Prostate gland (tissue), 2 donors: Measurements from ENCODE around the gene PEAK1. TPM values are rescaled to one million over a fixed set of nuclear protein-coding genes. Genes with fewer than 3 reads are reported as not detected.
"Not testable (repeated sequence)": the region's sequence is repeated elsewhere in the genome, so short reads cannot be mapped to it uniquely, and the experiment has no call there.

ENCODE experiments used
- DNase-seq: peaks from one replicate; pipeline ENCODE4 v3.0.0-alpha.2; 2019; ENCODE audit warnings: low spot score
- H3K27ac ChIP-seq, 2 donors: fragments of 200-600 bp; sonication (generic); 2 replicates each; pipeline ENCODE4 v1.5.1; 2017 to 2019
- H3K27me3 ChIP-seq: fragments of 200-600 bp; sonication (generic); replicated peaks from 2 replicates; pipeline ENCODE4 v1.5.1; 2019; ENCODE audit not compliant: insufficient read depth
- H3K36me3 ChIP-seq, 2 donors: fragments of 200-600 bp; sonication (generic); 1 replicate in 1 of 2; 2 replicates in 1 of 2; pipeline versions ENCODE4 v1.5.1 to v1.8.1; 2017 to 2019
- H3K4me1 ChIP-seq: fragments of 200-600 bp; sonication (generic); replicated peaks from 2 replicates; pipeline ENCODE4 v1.5.1; 2019
- H3K4me3 ChIP-seq, 2 donors: fragments of 200-600 bp; sonication (generic); 2 replicates each; pipeline ENCODE4 v1.5.1; 2017 to 2019
- H3K9me3 ChIP-seq: fragments of 200-600 bp; sonication (generic); 2 replicates; pipeline ENCODE4 v1.5.1; 2017
- POLR2A ChIP-seq: fragments of 450-650 bp; IDR thresholded peaks from one replicate; pipeline ENCODE4 v1.6.1; 2016; ENCODE audit warnings: antibody characterized with exemption, mild to moderate bottlenecking
- POLR2AphosphoS5 ChIP-seq: sonication (generic); formaldehyde crosslinking; IDR thresholded peaks from one replicate; pipeline ENCODE4 v1.6.1; 2017; ENCODE audit warnings: antibody characterized with exemption
- whole genome bisulfite sequencing: methylation state at CpG from one replicate; pipeline ENCODE4 v1.1.5; 2018; 5-methylcytosine and 5-hydroxymethylcytosine counted together
- intact Hi-C: fragments of 100-400 bp; cut with DNase I; formaldehyde crosslinking; loops from one replicate; pipeline ENCODE4 v1.14.2; 2022
- total RNA-seq, 2 donors: library from RNA; depleted of rRNA; stranded (reverse); fragments of >200 nt; gene quantifications; one replicate each; pipeline ENCODE4 v1.1.0, GENCODE V29; 2016
- TF ChIP-seq, protein P1 (sequence below), 4 experiments: fragments of 200-600 bp in 2 of 4; fragments of 450-650 bp in 2 of 4; sonication (generic) in 2 of 4; IDR thresholded peaks; 1 replicate in 3 of 4; 2 replicates in 1 of 4; pipeline ENCODE4 v1.5.1; 2016 to 2019; ENCODE audit warnings: antibody characterized with exemption in 4 of 4, mild to moderate bottlenecking in 2 of 4, moderate library complexity in 2 of 4

The PEAK1 gene
- total RNA-seq, 2 donors from 2014 or later: 11.3 to 108 TPM

DNA sequence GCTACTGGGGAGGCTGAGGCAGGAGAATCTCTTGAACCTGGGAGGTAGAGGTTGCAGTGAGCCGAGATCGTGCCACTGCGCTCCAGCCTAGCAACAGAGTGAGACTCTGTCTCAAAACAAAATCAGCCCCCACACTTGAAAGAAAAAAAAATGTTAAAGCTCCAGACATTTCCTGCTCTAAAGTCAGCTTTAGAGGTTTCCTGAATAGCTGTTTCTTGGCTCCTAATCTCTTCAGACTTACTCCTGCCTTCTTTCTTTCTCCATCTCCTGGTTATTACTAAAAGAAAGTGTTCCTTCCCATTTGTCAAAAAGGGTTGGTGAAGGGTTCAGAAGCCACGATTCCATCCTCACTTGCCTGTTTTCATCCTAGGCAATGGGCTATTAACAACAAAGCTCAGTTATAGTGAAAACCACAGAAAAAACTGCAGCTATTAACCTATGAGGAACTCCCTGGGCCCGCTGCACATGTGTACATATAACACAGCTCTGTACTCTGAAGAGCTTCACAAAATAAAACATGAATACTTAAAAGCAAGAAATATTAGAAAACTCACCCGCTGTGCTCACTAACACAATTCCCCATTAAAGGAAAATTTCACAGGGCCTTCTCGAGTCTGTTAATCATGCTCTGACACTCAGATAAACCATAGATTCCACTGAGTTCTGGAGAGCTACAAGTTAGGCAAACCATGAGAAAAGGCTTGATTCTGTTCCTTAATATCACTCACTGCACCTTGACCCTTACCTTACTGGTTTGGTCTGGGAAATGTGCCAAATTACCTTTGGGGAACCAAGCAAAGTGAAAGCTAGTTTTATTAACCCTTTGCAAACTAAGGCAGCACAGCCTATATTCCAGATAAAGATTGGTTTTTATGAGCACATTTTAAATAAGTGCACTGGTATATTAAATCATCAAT lies 259.1 kb downstream of the PEAK1 start:
- 61% methylated on average over 7 of the region's 7 CpGs for WGBS
- H3K4me3 ChIP-seq: no peak overlapping the region
- no peak for DNase-seq
- TF ChIP-seq, protein P1, sequence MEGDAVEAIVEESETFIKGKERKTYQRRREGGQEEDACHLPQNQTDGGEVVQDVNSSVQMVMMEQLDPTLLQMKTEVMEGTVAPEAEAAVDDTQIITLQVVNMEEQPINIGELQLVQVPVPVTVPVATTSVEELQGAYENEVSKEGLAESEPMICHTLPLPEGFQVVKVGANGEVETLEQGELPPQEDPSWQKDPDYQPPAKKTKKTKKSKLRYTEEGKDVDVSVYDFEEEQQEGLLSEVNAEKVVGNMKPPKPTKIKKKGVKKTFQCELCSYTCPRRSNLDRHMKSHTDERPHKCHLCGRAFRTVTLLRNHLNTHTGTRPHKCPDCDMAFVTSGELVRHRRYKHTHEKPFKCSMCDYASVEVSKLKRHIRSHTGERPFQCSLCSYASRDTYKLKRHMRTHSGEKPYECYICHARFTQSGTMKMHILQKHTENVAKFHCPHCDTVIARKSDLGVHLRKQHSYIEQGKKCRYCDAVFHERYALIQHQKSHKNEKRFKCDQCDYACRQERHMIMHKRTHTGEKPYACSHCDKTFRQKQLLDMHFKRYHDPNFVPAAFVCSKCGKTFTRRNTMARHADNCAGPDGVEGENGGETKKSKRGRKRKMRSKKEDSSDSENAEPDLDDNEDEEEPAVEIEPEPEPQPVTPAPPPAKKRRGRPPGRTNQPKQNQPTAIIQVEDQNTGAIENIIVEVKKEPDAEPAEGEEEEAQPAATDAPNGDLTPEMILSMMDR (IDR thresholded peaks at IDR 0.05): no peak
- TF ChIP-seq POLR2A (no peak), POLR2AphosphoS5 (no peak)
- H3K4me1 ChIP-seq: no peaks in the 10 kb centered on the region
- H3K36me3 ChIP-seq: no peaks in the 10 kb centered on the region
- H3K27ac ChIP-seq: no peak overlapping the region
- intact Hi-C loops: no loop called here
- no peaks in the 10 kb centered on the region for H3K27me3 ChIP-seq
- H3K9me3 ChIP-seq: no peaks in the 10 kb centered on the region

DNA sequence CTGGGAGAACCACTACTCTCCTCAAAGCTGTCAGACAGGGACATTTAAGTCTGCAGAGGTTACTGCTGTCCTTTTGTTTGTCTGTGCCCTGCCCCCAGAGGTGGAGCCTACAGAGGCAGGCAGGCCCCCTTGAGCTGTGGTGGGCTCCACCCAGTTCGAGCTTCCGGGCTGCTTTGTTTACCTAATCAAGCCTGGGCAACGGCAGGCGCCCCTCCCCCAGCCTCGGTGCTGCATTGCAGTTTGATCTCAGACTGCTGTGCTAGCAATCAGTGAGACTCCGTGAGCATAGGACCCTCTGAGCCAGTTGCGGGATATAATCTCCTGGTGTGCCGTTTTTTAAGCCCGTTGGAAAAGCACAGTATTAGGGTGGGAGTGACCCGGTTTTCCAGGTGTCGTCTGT lies 263.9 kb downstream of the PEAK1 start:
- intact Hi-C loops, H3K27ac ChIP-seq, H3K4me3 ChIP-seq, H3K27me3 ChIP-seq, H3K36me3 ChIP-seq, H3K4me1 ChIP-seq, H3K9me3 ChIP-seq, DNase-seq: not testable (repeated sequence)
- 72% methylated on average over 11 of the region's 11 CpGs for WGBS

DNA sequence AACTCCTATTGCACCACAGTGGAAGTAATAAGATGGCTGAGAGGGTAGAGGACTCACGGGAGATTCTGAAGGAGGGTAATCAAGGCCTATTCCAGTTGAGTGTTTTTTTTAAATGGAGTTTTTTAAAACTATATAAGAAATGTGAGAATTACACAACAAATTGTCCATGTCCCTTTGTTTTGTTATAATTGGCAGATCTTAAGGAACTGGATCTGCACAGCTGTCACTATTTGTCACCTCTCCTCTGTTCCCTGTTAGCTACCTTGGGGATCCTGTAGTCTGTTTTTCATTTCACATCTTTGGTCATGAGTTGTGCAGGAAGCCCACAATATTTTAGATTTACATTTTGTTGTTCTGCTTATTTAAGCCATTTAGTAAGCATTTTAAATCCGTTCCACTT lies 271.7 kb downstream of the PEAK1 start:
- TF ChIP-seq POLR2A (no peak), POLR2AphosphoS5 (no peak)
- TF ChIP-seq, protein P1 (IDR thresholded peaks at IDR 0.05): no peak
- Histone ChIP-seq H3K4me3 (no peak overlapping the region), H3K9me3 (no peaks in the 10 kb centered on the region), H3K4me1 (no peaks in the 10 kb centered on the region), H3K27ac (no peak overlapping the region), H3K27me3 (no peaks in the 10 kb centered on the region), H3K36me3 (no peaks in the 10 kb centered on the region)
- no peak for DNase-seq
- intact Hi-C loops: no loop called here
- WGBS: 91% methylated on average over 2 of the region's 2 CpGs

DNA sequence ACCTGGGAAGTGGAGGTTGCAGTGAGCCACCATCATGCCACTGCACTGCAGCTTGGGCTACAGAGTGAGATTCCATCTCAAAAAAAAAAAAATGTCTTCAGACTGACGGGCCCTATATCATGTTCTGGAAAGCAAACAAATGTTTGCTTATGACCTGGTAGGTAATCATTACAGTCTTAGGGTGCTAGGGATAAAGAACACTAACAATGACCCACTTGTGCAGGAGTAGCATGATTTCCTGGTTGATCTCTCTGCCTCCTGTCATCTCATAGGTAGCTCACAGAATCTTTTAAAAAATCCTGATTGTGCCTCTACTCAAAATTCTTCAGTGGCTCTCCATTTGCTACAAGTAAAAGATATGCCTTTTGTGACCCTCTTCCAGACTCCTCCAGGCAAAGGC lies 274.5 kb downstream of the PEAK1 start:
- DNase-seq: no peak
- H3K4me1 ChIP-seq: no peaks in the 10 kb centered on the region
- H3K36me3 ChIP-seq: no peaks in the 10 kb centered on the region
- H3K27ac ChIP-seq: no peak overlapping the region
- no peaks in the 10 kb centered on the region for H3K27me3 ChIP-seq
- H3K9me3 ChIP-seq: no peaks in the 10 kb centered on the region
- intact Hi-C loops: no loop called here
- TF ChIP-seq POLR2AphosphoS5 (no peak), POLR2A (no peak)
- TF ChIP-seq, protein P1 (IDR thresholded peaks at IDR 0.05): no peak
- WGBS: 80% methylated on average over 1 of the region's 1 CpG
- no peak overlapping the region for H3K4me3 ChIP-seq

DNA sequence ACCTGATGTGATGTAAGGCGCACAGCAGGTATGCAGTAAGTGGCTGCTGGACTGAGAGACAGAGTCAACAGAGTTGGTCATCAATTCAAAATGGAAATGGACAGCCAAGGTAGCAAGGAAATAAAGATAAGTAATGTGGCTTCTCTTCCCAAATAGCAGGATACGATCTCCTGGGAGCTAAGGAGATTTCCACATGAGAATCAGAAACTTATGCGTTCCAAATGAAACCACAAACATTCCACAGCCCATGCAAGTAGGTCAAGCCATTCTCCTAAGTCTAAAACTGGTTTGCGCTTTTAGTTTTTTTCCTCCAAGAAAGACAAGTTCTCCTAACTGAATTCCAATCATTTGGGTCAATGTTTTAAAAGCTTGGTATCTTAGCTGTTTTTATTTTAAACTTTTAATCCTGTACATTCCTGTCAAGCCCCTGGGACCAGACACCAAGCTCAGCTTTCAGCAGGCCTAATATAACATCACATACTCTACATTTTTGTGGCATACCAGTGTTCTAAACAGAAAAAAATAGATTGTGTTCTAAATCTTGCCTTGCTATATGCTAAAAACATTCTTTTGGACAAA lies 275.3 kb downstream of the PEAK1 start:
- Histone ChIP-seq H3K4me3 (no peak overlapping the region), H3K36me3 (no peaks in the 10 kb centered on the region), H3K27me3 (no peaks in the 10 kb centered on the region), H3K27ac (no peak overlapping the region), H3K4me1 (no peaks in the 10 kb centered on the region), H3K9me3 (no peaks in the 10 kb centered on the region)
- TF ChIP-seq POLR2A: no peak
- TF ChIP-seq, protein P1 (IDR thresholded peaks at IDR 0.05): no peak
- no peak for TF ChIP-seq POLR2AphosphoS5
- no peak for DNase-seq
- 63% methylated on average over 4 of the region's 4 CpGs for WGBS
- intact Hi-C loops: no loop called here
